ENCODE results near the gene HPCAL1. TPM values are rescaled to one million over a fixed set of nuclear protein-coding genes. Genes with fewer than 3 reads are reported as not detected.

HPCAL1 gene
- total and polyA plus RNA-seq, 8 donors: 22.1 to 32.7 (median 26.4) TPM

DNA sequence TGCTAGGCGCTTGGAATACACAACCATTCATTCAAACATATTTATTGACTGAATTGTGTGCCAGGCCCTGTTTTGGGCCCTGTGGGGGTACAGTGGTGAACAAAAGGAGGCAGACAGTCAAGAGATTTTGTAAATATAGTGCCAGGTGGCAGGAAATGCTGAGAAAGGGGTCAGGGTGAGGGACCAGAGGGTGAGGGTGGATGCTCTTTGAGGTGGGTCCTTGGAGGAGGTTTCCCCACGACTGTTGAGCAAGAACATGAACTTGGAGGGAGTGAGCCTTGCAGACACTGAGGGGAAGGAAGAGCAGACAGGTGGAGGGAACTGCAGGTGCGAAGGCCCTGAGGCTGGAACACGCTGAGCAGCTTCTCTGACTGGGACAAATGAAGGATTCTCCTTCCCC is 104.7 kb downstream of the HPCAL1 start:
- intact Hi-C loops (cut with DNase I): loop anchor here in 2 of 3 donors (5.0 to 10.0 kb wide), 2 partner anchors 40 to 133 kb away; no protein-coding TSS in a partner anchor
- peak overlapping the region; percentile 36 to 88 (median 72) for H3K27ac ChIP-seq
- TF ChIP-seq, protein P1, sequence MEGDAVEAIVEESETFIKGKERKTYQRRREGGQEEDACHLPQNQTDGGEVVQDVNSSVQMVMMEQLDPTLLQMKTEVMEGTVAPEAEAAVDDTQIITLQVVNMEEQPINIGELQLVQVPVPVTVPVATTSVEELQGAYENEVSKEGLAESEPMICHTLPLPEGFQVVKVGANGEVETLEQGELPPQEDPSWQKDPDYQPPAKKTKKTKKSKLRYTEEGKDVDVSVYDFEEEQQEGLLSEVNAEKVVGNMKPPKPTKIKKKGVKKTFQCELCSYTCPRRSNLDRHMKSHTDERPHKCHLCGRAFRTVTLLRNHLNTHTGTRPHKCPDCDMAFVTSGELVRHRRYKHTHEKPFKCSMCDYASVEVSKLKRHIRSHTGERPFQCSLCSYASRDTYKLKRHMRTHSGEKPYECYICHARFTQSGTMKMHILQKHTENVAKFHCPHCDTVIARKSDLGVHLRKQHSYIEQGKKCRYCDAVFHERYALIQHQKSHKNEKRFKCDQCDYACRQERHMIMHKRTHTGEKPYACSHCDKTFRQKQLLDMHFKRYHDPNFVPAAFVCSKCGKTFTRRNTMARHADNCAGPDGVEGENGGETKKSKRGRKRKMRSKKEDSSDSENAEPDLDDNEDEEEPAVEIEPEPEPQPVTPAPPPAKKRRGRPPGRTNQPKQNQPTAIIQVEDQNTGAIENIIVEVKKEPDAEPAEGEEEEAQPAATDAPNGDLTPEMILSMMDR (IDR thresholded peaks at IDR 0.05): no peak
- DNase-seq: peak in 1 of 6 donors; percentile 27
- WGBS, 2 donors: 84 to 91% methylated on average over 4 of the region's 4 CpGs
- H3K9me3 ChIP-seq: no peaks in the 10 kb centered on the region
- H3K4me3 ChIP-seq: no peak overlapping the region
- peaks cover 23 to 37% (median 26%) of the 10 kb centered on the region in 3 donors for H3K4me1 ChIP-seq
- ATAC-seq: no peak
- H3K36me3 ChIP-seq: no peaks in the 10 kb centered on the region
- no peak for FAIRE-seq
- no peaks in the 10 kb centered on the region for H3K27me3 ChIP-seq

DNA sequence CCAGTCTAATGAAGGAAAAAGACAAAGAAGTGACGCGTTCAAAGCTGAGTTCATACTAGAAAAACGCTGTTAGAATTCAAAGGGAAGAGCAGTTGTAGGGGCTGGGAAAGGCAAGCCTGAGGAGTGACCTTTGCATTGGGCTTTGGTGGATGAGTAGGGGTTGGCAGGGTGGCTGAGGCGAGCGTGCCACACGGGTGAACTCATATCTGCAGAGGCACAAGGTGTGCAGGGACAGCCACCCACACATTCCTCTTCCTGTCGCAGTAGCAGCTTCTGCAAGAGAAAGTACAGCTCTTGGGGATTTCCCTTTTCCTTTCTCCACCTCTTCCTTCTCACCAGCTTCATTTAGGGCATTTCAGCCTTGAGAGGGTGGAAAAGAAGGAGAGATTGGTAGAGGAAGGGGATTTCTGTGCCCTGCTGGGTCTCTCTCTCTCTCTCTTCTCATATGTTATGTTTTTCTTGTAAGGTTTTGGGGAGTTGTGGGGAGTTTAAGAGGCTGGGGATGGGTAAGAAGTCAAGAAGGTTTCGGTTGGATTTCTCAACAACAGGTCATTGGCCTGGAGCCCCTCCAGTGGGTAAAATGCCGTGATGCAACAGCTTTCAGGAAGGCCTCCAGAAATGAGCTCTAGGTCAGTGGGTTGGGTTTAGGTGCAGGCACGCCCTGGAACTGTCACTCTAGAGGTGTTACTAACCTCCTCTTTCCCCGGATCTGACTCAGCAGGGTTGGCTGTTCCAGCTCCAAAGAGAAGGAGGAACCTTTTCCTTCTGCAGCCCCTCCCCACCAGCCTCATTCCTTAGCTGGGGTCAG is 105.3 kb downstream of the HPCAL1 start:
- WGBS, 2 donors: 33 to 34% methylated on average over 11 of the region's 11 CpGs
- ATAC-seq (peak; percentile 87 to 92 (median 90)), FAIRE-seq (no peak), DNase-seq (peak in 5 of 6 donors; percentile 76 to 88 (median 87))
- Histone ChIP-seq H3K9me3 (no peaks in the 10 kb centered on the region), H3K36me3 (no peaks in the 10 kb centered on the region), H3K4me1 (peaks cover 24 to 37% (median 26%) of the 10 kb centered on the region in 3 donors), H3K27ac (peak overlapping the region; percentile 36 to 88 (median 72)), H3K4me3 (no peak overlapping the region), H3K27me3 (no peaks in the 10 kb centered on the region)
- intact Hi-C loops (cut with DNase I): loop anchor here in 2 of 3 donors (5.0 to 10.0 kb wide), 2 partner anchors 41 to 133 kb away; no protein-coding TSS in a partner anchor
- TF ChIP-seq, protein P1 (IDR thresholded peaks at IDR 0.05): no peak

DNA sequence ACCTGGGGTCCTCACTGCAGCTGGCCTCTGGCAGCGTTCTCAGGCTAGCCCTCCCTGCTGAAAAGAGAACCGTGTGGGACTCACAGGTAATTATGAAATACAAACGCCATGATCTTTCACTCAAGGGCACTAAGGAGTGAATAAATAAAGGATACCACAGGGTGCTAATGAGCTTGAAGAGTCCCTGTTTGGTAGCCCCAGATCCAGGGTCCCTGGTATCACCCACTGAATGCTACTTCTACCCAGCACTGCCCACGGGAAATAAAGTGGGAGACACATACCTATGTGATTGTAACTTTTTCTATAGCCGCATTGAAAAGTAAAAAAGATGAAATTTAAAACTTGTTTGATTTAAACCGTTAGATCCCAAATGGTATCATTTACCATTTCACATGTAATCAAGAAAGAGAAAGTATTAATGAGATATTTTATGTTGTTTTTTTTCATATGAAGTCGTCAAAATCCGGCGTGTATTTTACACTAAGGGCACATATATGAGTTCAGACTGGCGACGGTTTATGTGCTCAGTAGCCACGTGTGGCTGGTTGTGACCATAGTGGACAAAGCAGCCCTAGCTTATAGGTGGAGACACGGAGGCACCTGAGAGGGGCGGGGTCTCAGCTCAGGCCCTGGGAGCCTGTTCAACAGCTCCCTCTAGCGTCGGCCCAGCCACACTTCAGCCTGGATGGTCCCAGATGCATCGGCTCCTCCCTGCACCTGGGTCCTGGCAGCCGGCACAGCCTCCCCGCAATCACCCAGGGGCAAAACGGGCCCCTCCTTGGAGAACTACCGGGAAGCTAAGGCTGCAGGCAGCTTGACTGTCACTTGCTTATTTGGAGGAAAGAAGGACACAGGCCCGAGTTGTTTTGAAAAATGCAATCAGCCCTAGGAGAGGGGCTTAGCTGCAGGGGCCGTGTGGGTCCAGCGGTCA is 106.2 kb downstream of the HPCAL1 start:
- Histone ChIP-seq H3K27ac (peak overlapping the region; percentile 6 to 88 (median 72)), H3K36me3 (no peaks in the 10 kb centered on the region), H3K9me3 (no peaks in the 10 kb centered on the region), H3K4me1 (peaks cover 33 to 46% (median 33%) of the 10 kb centered on the region in 3 donors), H3K4me3 (no peak overlapping the region), H3K27me3 (no peaks in the 10 kb centered on the region)
- DNase-seq (peak; percentile 81 to 94 (median 89)), ATAC-seq (peak; percentile 78 to 90 (median 84)), FAIRE-seq (no peak)
- intact Hi-C loops (cut with DNase I): loop anchor here in 2 of 3 donors (5.0 to 10.0 kb wide), 2 partner anchors 42 to 134 kb away; no protein-coding TSS in a partner anchor
- 14 to 15% methylated on average over 24 of the region's 24 CpGs for WGBS, 2 donors
- TF ChIP-seq, protein P1 (IDR thresholded peaks at IDR 0.05): peak; percentile 88 to 95 (median 90)

DNA sequence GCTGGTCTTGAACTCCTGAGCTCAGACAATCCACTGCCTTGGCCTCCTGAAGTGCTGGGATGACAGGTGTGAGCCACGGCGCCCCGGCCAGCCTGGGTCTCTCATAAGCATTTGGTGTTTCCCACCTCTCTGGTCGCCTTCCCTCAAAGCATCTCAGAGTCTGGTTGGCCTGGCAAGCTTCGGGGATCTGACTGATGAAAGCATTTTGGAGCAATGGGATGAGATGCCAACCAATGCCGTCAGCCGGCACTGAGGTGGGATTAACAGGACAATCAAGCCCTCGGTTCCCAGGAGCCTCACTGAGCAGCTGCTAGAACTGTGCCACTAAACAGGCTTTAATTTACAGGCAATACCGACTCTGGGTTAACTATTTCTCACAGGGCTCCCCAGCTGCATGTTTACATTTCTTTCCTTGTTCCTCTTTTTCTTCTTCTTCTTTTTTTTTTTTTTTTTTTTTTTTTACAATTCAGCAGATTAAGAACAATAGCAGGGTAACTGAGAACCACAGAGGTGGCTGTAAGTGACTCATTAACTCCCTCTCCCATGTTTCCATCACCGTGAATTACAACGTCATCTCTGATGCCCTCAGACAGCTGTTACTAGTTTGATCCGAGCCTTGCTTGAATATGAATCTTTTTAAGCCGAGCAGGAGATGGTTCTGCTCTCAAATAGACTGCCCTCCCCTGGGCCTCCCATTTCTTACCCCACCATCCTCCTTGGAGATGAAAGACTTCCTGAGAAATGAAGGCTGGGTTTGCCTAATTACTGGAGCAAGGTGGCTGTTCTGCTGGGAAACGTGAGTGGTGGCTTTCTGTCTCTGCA is 107.5 kb downstream of the HPCAL1 start:
- DNase-seq (no peak), FAIRE-seq (no peak), ATAC-seq (no peak)
- Histone ChIP-seq H3K27me3 (no peaks in the 10 kb centered on the region), H3K27ac (no peak overlapping the region), H3K36me3 (no peaks in the 10 kb centered on the region), H3K4me3 (no peak overlapping the region), H3K4me1 (peaks cover 39 to 47% (median 40%) of the 10 kb centered on the region in 3 donors), H3K9me3 (no peaks in the 10 kb centered on the region)
- TF ChIP-seq, protein P1 (IDR thresholded peaks at IDR 0.05): no peak
- intact Hi-C loops (cut with DNase I): loop anchor here in 1 of 3 donors (10.0 kb wide), 1 partner anchor 105 kb away; the partner anchor contains the start of gene HPCAL1
- WGBS, 2 donors: 74 to 75% methylated on average over 14 of the region's 14 CpGs
